UCSD-AML1 (cell line): Measurements from ENCODE around the gene NKX3-2.
A peak's percentile ranks its signal among the peaks of the same experiment; 100 is the strongest.

Source experiments
- DNase-seq: peaks from one replicate; lab custom pipeline; 2025; ENCODE audit not compliant: unreplicated experiment; lab: John Stamatoyannopoulos, UW

The NKX3-2 gene

GRCh38 chr4:13546142-13546940 lies 2.0 kb upstream of the NKX3-2 start:
- DNase-seq = no peak

GRCh38 chr4:13545394-13545808 lies 1.1 kb upstream of the NKX3-2 start:
- no peak for DNase-seq

- DNase-seq = peak; percentile 24
Observed at GRCh38 chr4:13544606-13545393, 492 bp upstream of the NKX3-2 start.

- DNase-seq = no peak
Observed at GRCh38 chr4:13543032-13543838, 1.1 kb downstream of the NKX3-2 start.

- DNase-seq = no peak
Observed at GRCh38 chr4:13542577-13543031, 1.7 kb downstream of the NKX3-2 start.

- no peak for DNase-seq
Observed at GRCh38 chr4:13541720-13542576, 2.4 kb downstream of the NKX3-2 start.

- DNase-seq = no peak
Observed at GRCh38 chr4:13541176-13541604, 3.1 kb downstream of the NKX3-2 start.

GRCh38 chr4:13540446-13541175 lies 3.7 kb downstream of the NKX3-2 start:
- DNase-seq = no peak

- no peak for DNase-seq
Observed at GRCh38 chr4:13539619-13540445, 4.5 kb downstream of the NKX3-2 start.

- no peak for DNase-seq
Observed at GRCh38 chr4:13539047-13539618, 5.2 kb downstream of the NKX3-2 start.

GRCh38 chr4:13538427-13538973 lies 5.8 kb downstream of the NKX3-2 start:
- DNase-seq = no peak

GRCh38 chr4:13537832-13538177 lies 6.5 kb downstream of the NKX3-2 start:
- DNase-seq = no peak

- DNase-seq = peak; percentile 56
Observed at GRCh38 chr4:13537011-13537831, 7.1 kb downstream of the NKX3-2 start.

GRCh38 chr4:13536607-13537006 lies 7.7 kb downstream of the NKX3-2 start:
- DNase-seq = no peak

GRCh38 chr4:13535708-13536361 lies 8.5 kb downstream of the NKX3-2 start:
- no peak for DNase-seq

GRCh38 chr4:13535118-13535517 lies 9.2 kb downstream of the NKX3-2 start:
- no peak for DNase-seq
